GM18519 (cell line): ENCODE data around the gene NLRP8.
"Not testable (repeated sequence)": the region's sequence is repeated elsewhere in the genome, so short reads cannot be mapped to it uniquely, and the experiment has no call there.

ENCODE experiments used
- ATAC-seq: cut with Tn5 transposase; IDR thresholded peaks from one replicate; pipeline ENCODE4 v1.9.1; 2021; ENCODE audit warnings: mild to moderate bottlenecking, moderate library complexity; ENCODE audit not compliant: unreplicated experiment, low FRiP score

The NLRP8 gene

DNA sequence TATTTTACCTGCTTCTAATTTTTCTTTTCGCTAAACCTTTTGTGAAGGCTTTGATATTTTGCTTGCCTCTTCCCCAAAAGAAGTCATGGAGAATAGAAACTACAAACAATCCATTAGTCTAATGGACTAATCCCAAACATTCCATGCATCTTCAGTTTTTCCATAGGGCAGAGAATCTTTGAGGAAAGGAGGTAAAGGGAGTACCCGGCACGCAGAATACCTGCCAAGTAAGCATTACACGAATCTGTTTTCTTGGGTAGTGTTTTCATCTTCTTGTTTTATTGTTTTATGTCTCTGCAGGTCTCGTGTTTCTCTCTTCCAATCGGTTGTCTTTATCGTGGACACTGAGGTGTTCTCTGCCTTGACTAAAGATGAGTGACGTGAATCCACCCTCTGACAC lies at the start of gene NLRP8:
Gene NLRP8 (plus strand): TSS at position 301 of the 400 bp plus-strand sequence.
- no peak for ATAC-seq

DNA sequence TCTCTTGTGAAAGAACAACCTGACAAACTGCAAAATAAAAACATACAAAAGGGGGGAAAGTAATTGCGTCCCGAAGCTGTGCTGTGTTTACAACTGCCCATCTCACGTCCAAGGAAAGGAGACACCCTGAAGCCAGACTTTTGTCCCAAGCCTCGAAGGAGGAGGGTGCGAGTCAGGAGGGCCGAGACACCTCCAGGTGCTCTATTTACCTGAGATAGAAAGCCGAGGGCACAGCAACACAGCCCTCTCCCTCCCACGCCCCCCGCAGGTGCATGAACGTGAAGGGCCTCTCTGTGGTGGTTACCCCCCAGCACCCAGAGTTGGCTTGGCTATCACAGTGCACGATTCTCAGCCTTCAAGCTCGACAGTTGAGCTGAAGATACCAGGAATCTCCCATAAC lies 48.7 kb upstream of the NLRP8 start:
- ATAC-seq = no peak

DNA sequence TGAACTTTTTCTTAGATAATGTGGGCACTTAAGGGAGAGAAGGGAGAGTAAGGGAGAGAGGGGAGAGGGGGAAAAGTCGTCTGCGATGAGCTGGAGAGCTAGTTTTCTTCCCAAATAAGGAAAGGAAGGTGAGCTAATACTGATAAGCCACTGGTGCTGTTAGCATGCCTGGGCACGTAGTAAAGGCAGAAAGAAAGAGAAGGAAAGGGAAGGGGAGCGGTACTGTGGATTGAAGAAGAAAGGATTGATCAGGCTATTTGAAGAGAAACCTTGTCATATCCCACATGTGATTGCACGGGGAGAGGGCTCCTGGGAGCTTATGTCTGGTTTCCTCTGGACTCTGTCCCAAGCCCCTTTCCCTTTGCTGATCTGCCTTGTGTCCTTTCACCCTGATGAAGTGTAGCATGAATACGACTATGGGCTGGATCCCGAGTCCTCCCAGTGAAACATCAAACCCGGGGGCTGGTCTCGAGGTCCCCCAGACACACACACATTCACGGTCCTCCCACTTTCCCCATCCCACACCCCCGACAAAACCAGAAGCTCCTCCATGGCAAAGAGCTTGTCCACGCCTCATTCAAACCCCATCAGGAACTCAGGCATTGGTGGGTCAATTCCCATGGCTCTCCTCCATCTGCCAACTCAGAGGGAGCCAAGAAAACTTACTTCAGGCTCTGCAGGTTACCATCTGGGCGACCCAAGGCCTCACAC lies 46.1 kb upstream of the NLRP8 start:
- ATAC-seq = no peak

DNA sequence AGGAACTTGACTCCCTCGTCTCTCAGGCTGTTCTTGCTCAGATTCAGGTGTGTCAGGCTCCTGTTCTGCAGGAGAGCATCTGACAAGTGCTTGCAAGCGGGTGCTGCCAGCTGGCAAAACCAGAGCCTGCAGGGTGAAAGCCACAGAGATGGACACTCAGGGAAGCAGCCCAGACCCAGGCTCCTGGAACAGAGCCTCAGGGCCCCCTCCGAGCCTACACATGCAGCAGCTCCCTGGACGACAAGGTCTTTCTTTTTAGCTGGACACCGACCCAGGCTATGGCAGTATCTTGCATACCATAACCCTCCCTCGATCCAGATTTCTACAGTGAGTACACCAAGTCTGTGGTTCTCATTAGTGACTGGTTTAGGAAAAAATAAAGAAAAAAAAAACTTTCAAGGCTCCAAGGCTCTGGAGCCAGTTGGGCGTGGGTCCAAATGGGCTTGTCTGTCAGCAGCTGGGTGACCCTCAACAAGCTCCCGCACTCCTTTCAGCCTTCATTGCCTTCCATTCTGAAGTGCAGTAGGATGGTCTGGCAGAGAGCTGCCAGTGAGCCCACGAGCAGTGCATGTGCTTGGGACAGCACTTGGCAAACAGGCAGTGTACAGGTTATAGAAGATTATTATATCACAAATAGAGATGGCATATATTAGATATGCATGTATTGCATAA lies 45.4 kb upstream of the NLRP8 start:
- no peak for ATAC-seq

DNA sequence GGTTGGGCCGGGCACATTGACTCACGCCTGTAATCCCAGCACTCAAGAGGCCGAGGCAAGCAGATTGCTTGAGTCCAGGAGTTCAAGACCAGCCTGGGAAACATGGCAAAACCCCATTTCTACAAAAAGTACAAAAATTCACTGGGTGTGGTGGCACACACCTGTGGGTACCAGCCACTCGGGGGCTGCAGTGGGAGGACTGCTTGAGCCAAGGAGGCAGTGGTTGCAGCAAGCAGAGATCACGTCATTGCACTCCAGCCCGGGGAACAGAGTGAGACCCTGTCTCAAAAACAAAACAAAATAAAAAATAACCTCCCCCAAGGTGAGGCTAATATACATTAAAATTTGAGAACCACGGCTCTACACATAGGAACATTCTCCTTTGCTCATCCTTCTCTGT lies 40.3 kb upstream of the NLRP8 start:
- no peak for ATAC-seq

DNA sequence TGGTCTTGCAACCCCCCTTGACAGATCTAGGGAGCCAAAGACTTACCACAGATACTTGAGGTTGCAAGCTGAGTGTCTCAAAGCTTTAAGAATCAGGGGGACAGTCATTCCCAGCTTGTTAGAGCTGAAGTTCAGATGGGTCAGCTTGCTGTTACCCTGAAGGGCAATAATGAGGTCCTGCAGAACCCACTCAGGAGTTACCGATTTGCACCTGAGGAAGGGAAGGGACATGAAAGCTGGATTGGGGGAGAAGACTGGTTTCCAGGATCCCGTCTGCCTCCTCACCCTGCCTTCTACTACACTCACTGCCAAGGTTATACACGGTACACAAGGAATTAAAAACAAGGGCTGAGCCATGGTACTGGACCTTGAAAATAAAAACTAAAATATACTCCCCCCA lies 39.9 kb upstream of the NLRP8 start:
- ATAC-seq = no peak

DNA sequence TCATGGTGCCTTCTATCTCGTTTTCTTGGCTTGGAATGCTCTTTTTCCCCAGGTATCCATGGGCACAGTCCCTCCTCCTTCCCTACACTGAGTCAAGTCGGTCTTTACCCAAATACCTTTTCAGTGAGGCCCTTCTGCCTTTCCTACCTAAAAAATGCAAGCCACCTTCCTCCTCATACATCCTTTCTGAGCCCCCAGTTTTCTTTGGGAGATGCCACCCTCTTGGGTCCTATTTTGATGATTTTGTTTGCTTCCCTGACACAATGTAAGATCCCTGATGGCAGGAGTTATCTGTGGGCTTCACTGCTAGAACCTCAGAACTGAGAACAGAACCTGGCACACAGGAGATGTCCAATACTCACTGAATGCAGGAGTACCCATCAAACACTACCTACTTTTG lies 37.8 kb upstream of the NLRP8 start:
- ATAC-seq = no peak

DNA sequence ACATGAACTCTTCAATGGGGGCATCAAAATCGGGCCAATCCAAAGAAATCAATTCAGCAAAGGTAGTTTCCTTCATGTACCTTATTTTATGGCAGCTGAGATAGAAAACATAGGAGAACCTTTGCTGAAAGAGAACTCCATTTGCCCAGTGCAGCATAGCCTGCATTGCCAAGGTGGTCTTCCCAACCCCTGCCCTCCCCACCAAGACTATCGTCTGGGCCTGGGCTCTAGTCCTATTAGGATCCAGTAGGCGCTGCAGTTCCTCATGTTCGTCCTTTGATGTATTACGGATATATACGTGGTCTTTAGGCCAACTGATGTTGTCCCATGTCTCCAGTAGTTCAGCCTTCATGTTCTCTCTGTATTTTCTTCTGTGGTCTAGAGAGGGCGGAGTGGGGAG lies 34.7 kb upstream of the NLRP8 start:
- no peak for ATAC-seq

DNA sequence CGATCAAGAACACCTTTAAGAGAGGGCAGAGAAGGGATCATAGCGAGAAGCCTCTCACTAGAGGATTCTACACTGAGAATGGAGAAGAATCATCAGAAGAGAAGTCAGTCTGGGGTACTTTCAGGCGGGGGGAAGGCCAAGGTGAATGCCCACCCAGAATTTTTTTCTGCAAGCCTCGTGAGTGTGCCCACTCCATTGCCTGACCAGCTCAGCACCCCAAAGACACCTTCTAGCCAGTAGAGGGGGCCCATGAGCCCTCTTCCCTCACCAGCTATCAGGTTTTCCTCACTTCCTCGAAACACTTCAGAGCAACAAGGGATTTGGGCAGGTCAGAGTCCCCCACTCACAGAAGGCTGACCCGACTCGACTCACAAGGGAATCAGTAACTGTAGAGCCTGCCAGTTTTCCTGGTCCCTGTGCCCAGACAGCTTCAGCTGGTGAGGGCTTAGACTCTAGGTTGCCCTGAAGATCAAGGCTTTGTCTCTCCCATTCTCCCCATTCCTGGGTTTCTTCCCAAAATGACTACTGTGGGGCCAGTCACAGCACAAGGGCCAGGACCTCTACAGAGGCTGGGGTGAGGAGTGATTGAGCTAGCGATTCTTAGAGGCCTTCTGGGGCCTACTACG lies 33.9 kb upstream of the NLRP8 start:
- ATAC-seq = no peak

DNA sequence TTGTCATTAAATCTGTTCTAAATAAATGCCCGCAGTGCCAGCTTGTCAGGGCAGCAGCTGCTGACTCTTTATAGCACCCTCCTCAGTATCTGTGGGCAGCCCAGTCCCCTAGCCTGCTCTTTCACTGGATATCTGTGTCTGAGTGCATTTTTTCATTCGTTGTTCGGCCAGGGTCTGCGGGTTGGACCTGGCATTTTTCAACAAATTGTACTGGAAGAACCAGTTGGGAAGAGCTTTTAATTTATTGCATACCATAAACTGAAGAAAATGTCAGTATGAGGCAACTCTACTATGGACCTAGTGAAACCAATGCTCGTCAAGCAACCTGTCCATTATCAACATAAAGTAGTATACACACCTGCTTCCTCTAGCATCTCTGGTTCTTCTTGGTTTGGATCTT lies 24.1 kb upstream of the NLRP8 start:
- no peak for ATAC-seq

DNA sequence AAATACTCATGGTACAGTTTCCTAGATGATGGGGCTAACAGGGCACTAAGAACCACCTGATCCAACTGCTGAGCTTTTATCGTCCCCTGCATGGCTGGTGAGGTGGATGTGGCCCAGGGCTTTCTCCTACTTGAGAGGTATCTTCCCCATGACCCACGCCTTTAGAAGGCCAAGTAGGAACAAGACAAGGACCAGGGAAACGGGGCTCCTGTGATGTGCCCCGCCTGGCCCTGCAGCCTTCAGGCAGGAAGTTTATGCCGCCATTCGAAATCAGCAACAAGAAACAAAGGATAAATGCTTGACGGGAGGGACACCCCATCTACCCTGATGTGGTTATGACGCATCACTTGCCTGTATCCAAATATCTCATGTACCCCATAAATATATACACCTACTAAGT lies 19.6 kb upstream of the NLRP8 start:
- ATAC-seq = no peak

DNA sequence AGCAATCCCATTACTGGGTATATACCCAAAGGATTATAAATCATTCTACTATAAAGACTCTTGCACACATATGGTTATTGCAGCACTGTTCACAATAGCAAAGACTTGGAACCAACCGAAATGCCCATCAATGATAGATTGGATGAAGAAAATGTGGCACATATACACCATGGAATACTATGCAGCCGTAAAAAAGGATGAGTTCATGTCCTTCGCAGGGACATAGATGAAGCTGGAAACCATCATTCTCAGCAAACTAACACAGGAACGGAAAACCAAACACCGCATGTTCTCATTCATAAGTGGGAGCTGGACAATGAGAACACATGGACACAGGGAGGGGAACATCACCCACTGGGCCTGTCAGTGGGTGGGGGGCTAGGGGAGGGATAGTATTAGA lies 18.4 kb upstream of the NLRP8 start:
- ATAC-seq = not testable (repeated sequence)

DNA sequence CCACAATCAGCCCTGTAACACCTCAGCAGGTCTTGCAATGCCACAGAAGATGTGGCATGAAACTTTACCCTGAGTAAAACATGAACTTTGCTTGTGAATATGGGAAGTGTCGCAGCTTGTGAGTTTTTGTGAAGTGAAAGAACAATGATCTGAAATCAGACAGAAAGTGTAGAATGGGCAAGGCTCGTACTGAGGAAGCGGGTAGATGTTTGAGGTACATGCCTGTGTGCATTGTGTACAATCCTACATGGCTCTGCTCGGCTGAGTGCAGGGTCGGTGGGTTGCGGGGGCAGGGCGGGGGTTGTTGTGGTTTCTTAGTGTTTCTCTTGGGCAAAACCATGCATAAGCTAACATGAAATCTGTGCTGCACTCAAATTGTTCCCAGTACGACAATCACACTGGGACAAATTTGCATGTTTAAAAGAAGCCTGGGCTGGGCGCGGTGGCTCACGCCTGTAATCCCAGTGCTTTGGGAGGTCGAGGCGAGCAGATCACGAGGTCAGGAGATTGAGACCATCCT lies 16.6 kb upstream of the NLRP8 start:
- no peak for ATAC-seq

DNA sequence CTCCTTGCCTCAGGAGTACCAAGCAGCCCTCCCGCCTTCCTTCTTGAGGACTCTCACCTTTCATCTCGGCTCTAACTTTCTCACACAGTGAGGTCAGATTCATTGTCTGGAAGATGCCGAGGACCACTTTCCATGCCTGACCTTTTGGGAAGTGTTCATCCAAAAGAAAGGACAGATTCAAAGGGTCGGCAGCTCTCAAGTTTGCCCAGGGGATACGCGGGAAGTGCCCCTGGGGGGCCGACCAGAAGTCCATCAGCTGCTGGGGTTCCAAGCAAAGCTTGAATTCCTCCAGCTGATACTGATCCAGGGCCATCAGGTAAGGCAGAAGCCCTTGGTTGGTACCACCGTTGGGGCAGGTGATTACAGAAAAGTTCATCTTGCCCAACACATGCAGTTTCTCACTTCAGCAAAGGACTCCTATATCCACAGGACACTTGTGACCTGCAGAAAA lies 15.7 kb upstream of the NLRP8 start, which contains the start of gene NLRP13:
Gene NLRP13 (minus strand): TSS at position 401 of the 451 bp plus-strand sequence. CDS start 25 bp downstream, at position 376.
- ATAC-seq = no peak

DNA sequence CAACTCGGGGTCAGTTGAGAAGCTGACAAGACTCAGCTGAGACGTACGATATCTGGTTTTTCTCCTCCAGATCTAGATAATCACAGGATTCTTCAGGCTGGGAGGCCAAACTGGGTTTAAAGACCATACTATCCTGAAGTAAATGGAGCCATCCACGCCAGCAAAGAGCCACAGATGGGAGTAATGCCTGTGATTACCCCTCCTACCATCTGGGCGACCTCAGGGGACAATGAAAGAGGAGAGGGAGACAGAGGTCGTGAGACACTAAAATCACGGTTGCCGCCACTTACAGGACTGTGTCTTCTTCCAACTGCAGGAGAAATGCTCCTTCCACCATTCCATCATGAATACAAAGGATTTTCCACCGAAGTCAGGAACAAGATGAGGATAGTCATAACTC lies 12.4 kb upstream of the NLRP8 start:
- ATAC-seq = no peak

DNA sequence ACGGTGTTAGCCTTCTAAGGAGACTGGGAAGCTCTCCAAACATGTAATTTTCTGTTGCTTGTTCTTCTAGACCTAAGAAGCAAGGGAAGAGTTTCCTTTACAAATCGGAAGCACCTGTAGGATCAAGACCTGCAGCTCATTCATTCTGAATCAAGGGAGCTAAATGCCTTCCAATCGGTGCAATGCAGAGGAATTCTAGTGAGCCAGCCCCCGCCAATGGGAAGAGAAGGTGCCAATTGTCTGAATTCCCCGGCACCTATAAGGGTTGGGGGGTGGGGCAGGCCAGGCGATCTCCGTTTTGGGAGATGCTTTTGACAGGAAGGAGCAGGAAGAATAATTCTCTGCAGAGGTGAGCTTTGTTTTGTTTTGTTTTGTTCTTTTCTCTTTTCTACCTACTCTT lies 8.4 kb upstream of the NLRP8 start:
- no peak for ATAC-seq

DNA sequence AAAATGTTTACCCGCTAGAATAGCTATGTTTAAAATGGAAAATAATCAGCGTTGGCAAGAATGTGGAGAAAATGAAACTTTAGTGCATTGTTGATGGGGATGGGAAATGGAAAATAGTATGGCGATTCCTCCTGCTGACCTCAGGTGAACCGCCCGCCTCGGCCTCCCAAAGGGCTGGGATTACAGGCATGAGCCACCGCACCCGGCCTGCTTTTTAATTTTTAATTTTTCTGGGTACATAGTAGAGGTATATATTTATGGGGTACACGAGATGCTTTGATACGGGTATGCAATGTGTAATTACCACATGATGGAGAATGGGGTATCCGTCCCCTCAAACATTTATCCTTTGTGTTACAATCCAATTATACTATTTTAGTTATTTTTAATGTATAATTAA lies 7.3 kb upstream of the NLRP8 start:
- ATAC-seq = no peak

DNA sequence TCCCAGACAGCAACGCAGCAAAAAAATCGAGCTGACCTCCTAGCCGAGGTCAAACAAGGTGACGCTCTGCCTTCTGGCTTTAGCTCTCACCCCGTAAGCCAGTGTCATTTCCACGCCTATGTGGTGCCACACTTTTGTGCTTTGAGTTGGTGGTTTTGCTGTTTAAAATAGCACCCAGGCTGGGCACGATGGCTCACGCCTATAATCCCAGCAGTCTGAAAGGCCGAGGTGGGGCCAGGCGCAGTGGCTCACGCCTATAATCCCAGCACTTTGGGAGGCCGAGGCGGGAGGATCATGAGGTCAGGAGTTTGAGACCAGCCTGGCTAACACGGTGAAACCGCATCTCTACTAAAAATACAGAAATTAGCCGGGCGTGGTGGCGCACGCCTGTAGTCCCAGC lies 2.9 kb downstream of the NLRP8 start:
- not testable (repeated sequence) for ATAC-seq

DNA sequence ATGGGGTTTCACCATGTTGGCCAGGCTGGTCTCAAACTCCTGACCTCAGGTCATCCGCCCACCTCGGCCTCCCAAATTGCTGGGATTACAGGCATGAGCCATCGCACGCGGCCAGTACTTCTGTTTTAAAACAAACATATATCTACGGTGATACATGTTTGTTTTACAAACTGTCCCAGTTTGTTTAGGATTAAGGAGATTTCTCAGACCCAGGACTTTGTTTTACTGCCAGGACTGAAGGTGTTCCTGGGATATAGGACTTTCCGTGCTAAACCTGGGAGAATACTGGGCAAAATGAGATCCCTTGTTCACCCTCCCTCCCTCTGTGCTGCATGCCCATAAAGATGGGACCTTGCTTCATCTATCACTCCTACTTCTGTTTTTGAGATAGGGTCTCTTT lies 8.8 kb downstream of the NLRP8 start:
- no peak for ATAC-seq

DNA sequence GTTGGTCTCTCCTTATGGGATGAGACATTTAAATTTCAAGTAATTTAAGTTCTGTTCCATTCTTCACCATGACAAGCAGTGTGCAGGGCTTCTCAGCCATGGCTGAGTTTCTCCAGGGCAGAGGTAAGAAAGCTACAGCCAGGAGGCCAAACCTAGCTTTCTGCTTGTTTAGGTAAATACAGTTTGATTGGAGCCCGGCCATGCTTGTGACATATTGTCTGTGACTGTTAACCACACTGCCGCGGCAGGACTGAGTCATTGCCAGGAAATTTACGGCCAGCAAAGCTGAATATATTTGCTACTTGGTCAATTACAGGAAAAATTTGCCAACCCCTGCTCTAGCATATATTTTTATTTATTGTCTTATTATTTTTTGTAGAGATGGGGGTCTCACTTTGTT lies 10.7 kb downstream of the NLRP8 start:
- ATAC-seq = no peak

DNA sequence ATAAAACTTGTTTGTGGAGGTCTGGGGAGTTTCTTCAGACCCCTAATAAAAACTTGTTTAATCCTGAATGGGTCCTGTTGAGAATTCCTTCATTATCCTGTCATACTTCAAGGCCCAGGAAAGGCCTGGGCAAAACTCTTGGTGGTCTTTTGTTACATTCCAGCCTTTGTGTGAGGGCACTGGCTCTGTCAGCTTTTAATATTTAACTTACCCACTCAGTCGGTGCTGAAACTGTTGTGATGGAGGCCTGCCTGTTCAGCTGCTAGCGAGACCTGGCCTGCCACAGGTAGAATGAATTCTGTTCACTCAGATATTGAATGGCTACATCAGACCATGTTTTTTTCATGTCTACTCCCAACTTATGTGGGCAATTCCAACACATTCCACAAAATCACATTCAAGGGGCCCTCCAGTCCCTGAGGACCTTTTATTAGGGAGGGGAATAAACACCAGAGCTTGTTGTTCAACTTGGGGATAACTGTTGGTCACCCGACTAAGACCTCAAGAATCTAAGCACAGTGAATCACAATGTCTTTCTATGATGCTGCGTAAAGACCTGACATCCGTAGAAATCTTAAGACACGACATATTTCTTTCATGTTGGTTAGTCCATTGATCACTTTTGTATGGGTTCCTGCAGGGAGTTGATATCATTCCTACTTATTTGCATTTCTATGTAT lies 12.5 kb downstream of the NLRP8 start:
- no peak for ATAC-seq
